Heart left ventricle (tissue), 16 donors: ENCODE data around the gene GALNTL6. TPM values are rescaled to one million over a fixed set of nuclear protein-coding genes. Genes with fewer than 3 reads are reported as not detected.

Experiments used
- ATAC-seq, 4 donors: fragments of 200-7000 bp; cut with Tn5 transposase; one replicate each; pipeline ENCODE4 v1.9.1; 2020 to 2022; ENCODE audit warnings: moderate library complexity in 4 of 4, mild to moderate bottlenecking in 3 of 4, moderate number of reproducible peaks in 1 of 4
- DNase-seq, 5 donors: peaks; one replicate each; pipeline ENCODE4 v3.0.0-alpha.2; 2020
- H3K27ac ChIP-seq, 12 donors: fragments of 200-600 bp; sonication (generic) in 4 of 12; one replicate each; pipeline versions ENCODE4 v1.5.0 to v1.8.0; 2016 to 2022; ENCODE audit warnings: mild to moderate bottlenecking in 2 of 12
- H3K27me3 ChIP-seq, 9 donors: fragments of 200-600 bp; sonication (generic) in 2 of 9; one replicate each; pipeline versions ENCODE4 v1.5.1 to v1.8.0; 2016 to 2022; ENCODE audit warnings: mild to moderate bottlenecking in 3 of 9
- H3K36me3 ChIP-seq, 9 donors: fragments of 200-600 bp; sonication (generic) in 2 of 9; one replicate each; pipeline versions ENCODE4 v1.5.0 to v1.8.0; 2018 to 2022; ENCODE audit warnings: mild to moderate bottlenecking in 2 of 9
- H3K4me1 ChIP-seq, 12 donors: fragments of 200-600 bp; sonication (generic) in 4 of 12; one replicate each; pipeline versions ENCODE4 v1.5.0 to v1.8.0; 2016 to 2022; ENCODE audit warnings: mild to moderate bottlenecking in 3 of 12
- H3K4me3 ChIP-seq, 12 donors: fragments of 200-600 bp; sonication (generic) in 4 of 12; one replicate each; pipeline versions ENCODE4 v1.5.0 to v1.8.0; 2017 to 2022; ENCODE audit warnings: mild to moderate bottlenecking in 9 of 12, moderate library complexity in 4 of 12
- H3K9me3 ChIP-seq, 12 donors: fragments of 200-600 bp; sonication (generic) in 4 of 12; one replicate each; pipeline versions ENCODE4 v1.5.0 to v1.8.0; 2016 to 2022; ENCODE audit warnings: mild to moderate bottlenecking in 1 of 12
- CTCF ChIP-seq, 12 donors: fragments of 200-600 bp; sonication (generic) in 4 of 12; IDR thresholded peaks; one replicate each; pipeline versions ENCODE4 v1.5.0 to v1.8.0; 2018 to 2022; ENCODE audit warnings: antibody characterized with exemption in 12 of 12, mild to moderate bottlenecking in 5 of 12
- POLR2A ChIP-seq, 2 donors: fragments of 450-650 bp; IDR thresholded peaks; one replicate each; pipeline ENCODE4 v1.6.1; 2017; ENCODE audit warnings: antibody characterized with exemption in 2 of 2, mild to moderate bottlenecking in 2 of 2, moderate library complexity in 2 of 2
- WGBS, 4 donors: extraction: QIAGEN DNeasy Blood & Tissue Kit in 2 of 4; methylation state at CpG; one replicate each; pipeline versions ENCODE4 v1.1.5 to v1.1.7; 2013 to 2018; 5-methylcytosine and 5-hydroxymethylcytosine counted together
- intact Hi-C, 10 donors: fragments of 100-400 bp; cut with DNase I; formaldehyde crosslinking; loops; one replicate each; pipeline versions ENCODE4 v1.11.1 to v1.14.2; 2022
- polyA plus RNA-seq, 2 donors: library from polyadenylated mRNA; stranded (reverse); fragments of 200-250 nt; gene quantifications; one replicate each; pipeline ENCODE4 v1.2.3, GENCODE V29; 2013
- total RNA-seq, 9 donors: library from RNA; depleted of rRNA in 2 of 9; stranded (reverse); fragments of >200 nt in 2 of 9; fragmentation: NEBNext Ultra II Directional in 3 of 9; extraction: Animal tissue kit (Norgen Biotek cat#: 25700) in 3 of 9; gene quantifications; one replicate each; pipeline versions ENCODE4 v1.1.0 to v1.2.4, GENCODE V29; 2016 to 2023
- donor health status: ischemic (EF 13 %, LVEDD 7.1; RV severe dilation, severe dysfunction).
- donor health status: healthy with polysubstance abuse.
- donor health status: DM: no; HTN: yes; CAD: no.
- donor health status: DM: no; HTN: no; CAD: no.
- donor health status: ischemic (EF 25% LVEDD 6.9; RV normal size, moderate dysfunction).
- donor health status: ischemic (EF 25% LVEDD 5.7; RV mildly dilated, moderate dysfunction).
- donor health status: healthy.
- donor health status: DM: yes; HTN: yes; CAD: no.
- donor health status: ischemic (EF 35%, LVEDD 5.7; RV mildly dilated, moderate dysfunction).
- donor health status: nonischemic (EF 11% LVEDD 7.7; RV severe dilation, severe dysfunction).
- donor health status: DM: yes; HTN: yes; CAD: no.
- donor health status: PGD.
- donor health status: ischemic (EF 29% LVEDD 5.4; RV normal size, mild dysfunction).
- donor health status: nonischemic (EF 23%, LVEDD 6.1; RV moderate dilation, normal function).

The GALNTL6 gene
- total and polyA plus RNA-seq, 11 donors: 0.33 to 0.52 TPM; not detected in 9

- 44 to 59% (median 50%) methylated on average over 1 of the region's 1 CpG for WGBS, 4 donors
- Histone ChIP-seq H3K27me3 (no peaks in the 10 kb centered on the region), H3K4me3 (no peak overlapping the region), H3K36me3 (no peaks in the 10 kb centered on the region), H3K4me1 (peaks cover 0 to 9% (median 0%) of the 10 kb centered on the region in 12 donors), H3K27ac (no peak overlapping the region), H3K9me3 (no peaks in the 10 kb centered on the region)
- TF ChIP-seq CTCF (IDR thresholded peaks at IDR 0.05) (no peak), POLR2A (IDR thresholded peaks at IDR 0.05) (no peak)
- intact Hi-C loops: no loop called here
- ATAC-seq (no peak), DNase-seq (no peak)
Observed at GRCh38 chr4:173045571-173045970, 1232.4 kb downstream of the GALNTL6 start.

GRCh38 chr4:173046144-173046543 is 1232.9 kb downstream of the GALNTL6 start:
- Histone ChIP-seq H3K4me1 (peaks cover 0 to 5% (median 0%) of the 10 kb centered on the region in 12 donors), H3K36me3 (no peaks in the 10 kb centered on the region), H3K9me3 (no peaks in the 10 kb centered on the region), H3K27ac (no peak overlapping the region), H3K27me3 (no peaks in the 10 kb centered on the region), H3K4me3 (no peak overlapping the region)
- no peak for DNase-seq
- intact Hi-C loops: no loop called here
- TF ChIP-seq CTCF (IDR thresholded peaks at IDR 0.05) (no peak), POLR2A (IDR thresholded peaks at IDR 0.05) (no peak)
- ATAC-seq: no peak
- WGBS, 4 donors: 92 to 100% (median 96%) methylated on average over 2 of the region's 2 CpGs

- H3K4me1 ChIP-seq: peaks cover 0 to 4% (median 0%) of the 10 kb centered on the region in 12 donors
- TF ChIP-seq CTCF (IDR thresholded peaks at IDR 0.05) (no peak), POLR2A (IDR thresholded peaks at IDR 0.05) (no peak)
- ATAC-seq (peak in 1 of 4 donors; percentile 24), DNase-seq (no peak)
- 57 to 74% (median 65%) methylated on average over 5 of the region's 5 CpGs for WGBS, 4 donors
- H3K27ac ChIP-seq: no peak overlapping the region
- H3K36me3 ChIP-seq: no peaks in the 10 kb centered on the region
- intact Hi-C loops: no loop called here
- H3K27me3 ChIP-seq: no peaks in the 10 kb centered on the region
- no peak overlapping the region for H3K4me3 ChIP-seq
- H3K9me3 ChIP-seq: no peaks in the 10 kb centered on the region
Observed at GRCh38 chr4:173046818-173047217, 1233.6 kb downstream of the GALNTL6 start.

GRCh38 chr4:173051232-173051631 is 1238.0 kb downstream of the GALNTL6 start:
- Histone ChIP-seq H3K27me3 (no peaks in the 10 kb centered on the region), H3K9me3 (no peaks in the 10 kb centered on the region), H3K36me3 (no peaks in the 10 kb centered on the region), H3K4me1 (peaks cover 0 to 4% (median 0%) of the 10 kb centered on the region in 12 donors), H3K4me3 (peak overlapping the region in 1 of 12 donors; percentile 45), H3K27ac (peak overlapping the region in 6 of 12 donors; percentile 39 to 68 (median 56))
- intact Hi-C loops: no loop called here
- 72 to 86% (median 76%) methylated on average over 2 of the region's 2 CpGs for WGBS, 4 donors
- no peak for ATAC-seq
- no peak for TF ChIP-seq CTCF (IDR thresholded peaks at IDR 0.05)
- TF ChIP-seq POLR2A (IDR thresholded peaks at IDR 0.05): no peak
- DNase-seq: no peak
